Measurements from ENCODE around the gene SEMA4D. TPM values are rescaled to one million over a fixed set of nuclear protein-coding genes. Genes with fewer than 3 reads are reported as not detected.

SEMA4D gene
- total RNA-seq, 1 donor from 2014 or later: 0.27 TPM

GRCh38 chr9:89448381-89448780 is 49.5 kb downstream of the SEMA4D start:
- no peak for DNase-seq (ENCODE audit: low read depth)

- DNase-seq (ENCODE audit: low read depth): no peak
Measured at GRCh38 chr9:89447416-89447815, 50.5 kb downstream of the SEMA4D start.

GRCh38 chr9:89446961-89447310 is 51.0 kb downstream of the SEMA4D start:
- DNase-seq (ENCODE audit: low read depth): no peak

GRCh38 chr9:89446261-89446960 is 51.5 kb downstream of the SEMA4D start:
- DNase-seq (ENCODE audit: low read depth): no peak

- no peak for DNase-seq (ENCODE audit: low read depth)
Measured at GRCh38 chr9:89445801-89446251, 52.1 kb downstream of the SEMA4D start.

- DNase-seq (ENCODE audit: low read depth): no peak
Measured at GRCh38 chr9:89444925-89445765, 52.8 kb downstream of the SEMA4D start.

- DNase-seq (ENCODE audit: low read depth): no peak
Measured at GRCh38 chr9:89444274-89444673, 53.6 kb downstream of the SEMA4D start.

- no peak for DNase-seq (ENCODE audit: low read depth)
Measured at GRCh38 chr9:89442981-89443814, 54.7 kb downstream of the SEMA4D start.

GRCh38 chr9:89442501-89442978 is 55.4 kb downstream of the SEMA4D start:
- no peak for DNase-seq (ENCODE audit: low read depth)

GRCh38 chr9:89441986-89442385 is 55.9 kb downstream of the SEMA4D start:
- no peak for DNase-seq (ENCODE audit: low read depth)

- no peak for DNase-seq (ENCODE audit: low read depth)
Measured at GRCh38 chr9:89441655-89441970, 56.3 kb downstream of the SEMA4D start.

- DNase-seq (ENCODE audit: low read depth): no peak
Measured at GRCh38 chr9:89440951-89441654, 56.8 kb downstream of the SEMA4D start.

GRCh38 chr9:89440548-89440947 is 57.4 kb downstream of the SEMA4D start:
- DNase-seq (ENCODE audit: low read depth): no peak

GRCh38 chr9:89440046-89440445 is 57.9 kb downstream of the SEMA4D start:
- DNase-seq (ENCODE audit: low read depth): no peak

- no peak for DNase-seq (ENCODE audit: low read depth)
Measured at GRCh38 chr9:89439571-89439970, 58.3 kb downstream of the SEMA4D start.

- no peak for DNase-seq (ENCODE audit: low read depth)
Measured at GRCh38 chr9:89438194-89438593, 59.7 kb downstream of the SEMA4D start.

- DNase-seq (ENCODE audit: low read depth): no peak
Measured at GRCh38 chr9:89437772-89438171, 60.1 kb downstream of the SEMA4D start.

GRCh38 chr9:89436963-89437625 is 60.8 kb downstream of the SEMA4D start:
- no peak for DNase-seq (ENCODE audit: low read depth)

- DNase-seq (ENCODE audit: low read depth): no peak
Measured at GRCh38 chr9:89436326-89436725, 61.6 kb downstream of the SEMA4D start.

- DNase-seq (ENCODE audit: low read depth): no peak
Measured at GRCh38 chr9:89435071-89435823, 62.7 kb downstream of the SEMA4D start.
